HepG2 (cell line): ENCODE data around the gene OSCP1. TPM values are rescaled to one million over a fixed set of nuclear protein-coding genes. Genes with fewer than 3 reads are reported as not detected.

Source experiments
- ARID4A ChIP-seq: sonication (generic); formaldehyde crosslinking; IDR thresholded peaks from 2 replicates; pipeline ENCODE4 v1.5.0; 2020; ENCODE audit warnings: mild to moderate bottlenecking, missing genetic modification reagents, borderline replicate concordance
- BCLAF1 ChIP-seq: fragments of 450-650 bp; IDR thresholded peaks from 2 replicates; pipeline ENCODE4 v1.6.1; 2017; ENCODE audit warnings: mild to moderate bottlenecking
- HHEX ChIP-seq: IDR thresholded peaks from 2 replicates; pipeline ENCODE4 v1.6.1; 2016; ENCODE audit warnings: control low read depth
- IKZF1 ChIP-seq: fragments of 450-650 bp; IDR thresholded peaks from 2 replicates; pipeline ENCODE4 v1.7.1; 2016
- ISX ChIP-seq: sonication (generic); formaldehyde crosslinking; conservative IDR thresholded peaks from 2 replicates; pipeline ENCODE4 v1.5.0; 2020; ENCODE audit warnings: missing genetic modification reagents
- NONO ChIP-seq, 2 experiments: fragments of 450-650 bp in 1 of 2; sonication (generic) in 1 of 2; formaldehyde crosslinking in 1 of 2; IDR thresholded peaks in 1 of 2; conservative IDR thresholded peaks in 1 of 2; 2 replicates each; pipeline versions ENCODE4 v1.6.1 to v1.8.0; 2017 to 2022; ENCODE audit warnings: mild to moderate bottlenecking in 1 of 2, missing genetic modification reagents in 1 of 2, moderate library complexity in 1 of 2
- NR1H2 ChIP-seq: sonication (generic); formaldehyde crosslinking; IDR thresholded peaks from 2 replicates; pipeline ENCODE4 v1.8.1; 2022; ENCODE audit warnings: low read depth, missing genetic modification reagents, borderline replicate concordance
- NR2C2 ChIP-seq: sonication (generic); formaldehyde crosslinking; IDR thresholded peaks from 2 replicates; pipeline ENCODE4 v1.4.0; 2020; ENCODE audit warnings: missing genetic modification reagents, mild to moderate bottlenecking, moderate library complexity, borderline replicate concordance
- NRL ChIP-seq: sonication (generic); formaldehyde crosslinking; IDR thresholded peaks from 2 replicates; pipeline ENCODE4 v1.5.0; 2020; ENCODE audit warnings: missing genetic modification reagents, mild to moderate bottlenecking, moderate library complexity, borderline replicate concordance
- PAWR ChIP-seq: sonication (generic); formaldehyde crosslinking; IDR thresholded peaks from 2 replicates; pipeline ENCODE4 v1.4.0; 2020; ENCODE audit warnings: missing genetic modification reagents, mild to moderate bottlenecking, borderline replicate concordance
- RAD51 ChIP-seq: fragments of 450-650 bp; IDR thresholded peaks from 2 replicates; pipeline ENCODE4 v1.6.1; 2016; ENCODE audit warnings: borderline replicate concordance
- TBX2 ChIP-seq: sonication (generic); formaldehyde crosslinking; IDR thresholded peaks from 2 replicates; pipeline ENCODE4 v1.5.0; 2020; ENCODE audit warnings: missing genetic modification reagents, mild to moderate bottlenecking, borderline replicate concordance
- TFAP4 ChIP-seq: sonication (generic); IDR thresholded peaks from 2 replicates; pipeline ENCODE4 v1.6.1; 2016; ENCODE audit warnings: low read depth, borderline replicate concordance
- ZBTB25 ChIP-seq: IDR thresholded peaks from 2 replicates; pipeline ENCODE4 v1.6.1; 2018; ENCODE audit warnings: missing genetic modification reagents
- ZFP1 ChIP-seq: IDR thresholded peaks from 2 replicates; pipeline ENCODE4 v1.6.1; 2016
- ZFP37 ChIP-seq: sonication (generic); formaldehyde crosslinking; IDR thresholded peaks from 2 replicates; pipeline ENCODE4 v1.4.0; 2020; ENCODE audit warnings: missing genetic modification reagents, borderline replicate concordance
- ZNF567 ChIP-seq: sonication (generic); formaldehyde crosslinking; IDR thresholded peaks from 2 replicates; pipeline ENCODE4 v1.8.1; 2023; ENCODE audit warnings: mild to moderate bottlenecking, missing genetic modification reagents, borderline replicate concordance
- ZNF576 ChIP-seq: sonication (generic); formaldehyde crosslinking; IDR thresholded peaks from 2 replicates; pipeline ENCODE4 v1.4.0; 2020; ENCODE audit warnings: mild to moderate bottlenecking, missing genetic modification reagents
- ZNF780A ChIP-seq: sonication (generic); formaldehyde crosslinking; IDR thresholded peaks from 2 replicates; pipeline ENCODE4 v1.8.0; 2022; ENCODE audit warnings: mild to moderate bottlenecking, missing genetic modification reagents, moderate library complexity
- polyA plus RNA-seq, 8 experiments: library from polyadenylated mRNA; depleted of rRNA in 3 of 8; stranded (reverse) in 7 of 8; unstranded in 1 of 8; fragments of >200 nt; fragmentation: Illumina TruSeq in 4 of 8; extraction: Trizol in 4 of 8; gene quantifications; 2 replicates each; pipeline versions ENCODE4 v1.2.1 to v1.2.3, GENCODE V29; 2011 to 2016; ENCODE audit warnings: low read depth in 4 of 8, missing spikeins in 1 of 8, mixed read lengths in 1 of 8; ENCODE audit not compliant: insufficient read depth in 1 of 8
- total RNA-seq, 5 experiments: library from RNA; depleted of rRNA; stranded (reverse); fragments of >200 nt; fragmentation: Illumina TruSeq; extraction: Trizol; gene quantifications; 2 replicates each; pipeline ENCODE4 v1.2.3, GENCODE V29; 2016; ENCODE audit warnings: low read depth in 1 of 5

Gene OSCP1
- total and polyA plus RNA-seq, 2 of the 13 experiments (the other 11 are each of a cell fraction or from before 2014, with no cell fraction given) = 0.60 to 0.84 TPM

GRCh38 chr1:36463803-36464604 is 13.8 kb upstream of the OSCP1 start, which contains the start of gene MRPS15 (continued):
- TF ChIP-seq BCLAF1 (no peak), NONO (IDR thresholded peaks at IDR 0.05) (no peak), NONO (CRISPR knock-in tag; conservative IDR thresholded peaks at IDR 0.05) (peak; percentile 99), ZNF780A (CRISPR knock-in tag) (peak; percentile 66; the same call in 1 of the 2 replicates), ZBTB25 (peak; percentile 99), TFAP4 (no peak), PAWR (no peak), ZFP37 (CRISPR knock-in tag) (no peak), IKZF1 (no peak), HHEX (CRISPR knock-in tag) (peak; percentile 67), ZNF576 (CRISPR knock-in tag) (no peak), TBX2 (peak; percentile 75; the same call in 1 of the 2 replicates), ISX (no peak), ARID4A (CRISPR knock-in tag) (peak; percentile 91), ZNF567 (CRISPR knock-in tag) (0 out of 2 replicates have a peak, but pooled peaks have one; percentile 12), NRL (peak; percentile 46; the same call in 1 of the 2 replicates), RAD51 (peak; percentile 41; the same call in 1 of the 2 replicates), NR2C2 (CRISPR knock-in tag) (peak; percentile 97), NR1H2 (CRISPR knock-in tag) (0 out of 2 replicates have a peak, but pooled peaks have one; percentile 24), ZFP1 (no peak; the same call in 1 of the 2 replicates)
